ENCODE measurements around the gene WWOX.

GRCh38 chr16:78735337-78735736, 635.9 kb downstream of the WWOX start:
- TF ChIP-seq POLR2A (IDR thresholded peaks at IDR 0.05; ENCODE audit: low read length), result no peak
- no peak for TF ChIP-seq GATA1 (IDR thresholded peaks at IDR 0.05; ENCODE audit: low read depth, low read length)
